Ureter (tissue), 1 donor: Measurements from ENCODE around the gene PRR9. TPM values are rescaled to one million over a fixed set of nuclear protein-coding genes. Genes with fewer than 3 reads are reported as not detected.
"Not testable (repeated sequence)": the region's sequence is repeated elsewhere in the genome, so short reads cannot be mapped to it uniquely, and the experiment has no call there.

Experiments
- DNase-seq: peaks from one replicate; pipeline ENCODE4 v3.0.0-alpha.2; 2020; ENCODE audit warnings: low spot score
- total RNA-seq: library from RNA; stranded (reverse); gene quantifications from one replicate; pipeline ENCODE4 v1.2.4, GENCODE V29; 2023
- donor health status: DM: yes; HTN: yes; CAD: no.

PRR9 gene
- total RNA-seq, 1 donor from 2014 or later: not detected

GRCh38 chr1:153229076-153229829, 11.9 kb downstream of the PRR9 start:
- not testable (repeated sequence) for DNase-seq

GRCh38 chr1:153231363-153231762, 14.0 kb downstream of the PRR9 start:
- no peak for DNase-seq

GRCh38 chr1:153231785-153232184, 14.4 kb downstream of the PRR9 start:
- no peak for DNase-seq

- DNase-seq: no peak
These were observed 15.2 kb downstream of the PRR9 start for GRCh38 chr1:153232553-153232952.

GRCh38 chr1:153233448-153233847, 16.1 kb downstream of the PRR9 start:
- DNase-seq: no peak

- DNase-seq: no peak
These were observed 21.1 kb downstream of the PRR9 start for GRCh38 chr1:153238527-153238926.

- DNase-seq: no peak
These were observed 24.8 kb downstream of the PRR9 start for GRCh38 chr1:153242160-153242559.

GRCh38 chr1:153245466-153245865, 28.1 kb downstream of the PRR9 start:
- no peak for DNase-seq

GRCh38 chr1:153246018-153246417, 28.6 kb downstream of the PRR9 start:
- no peak for DNase-seq

GRCh38 chr1:153246825-153247224, 29.4 kb downstream of the PRR9 start:
- no peak for DNase-seq

- no peak for DNase-seq
These were observed 30.9 kb downstream of the PRR9 start for GRCh38 chr1:153248176-153248879.

- DNase-seq: no peak
These were observed 32.8 kb downstream of the PRR9 start for GRCh38 chr1:153250166-153250565.

GRCh38 chr1:153251087-153251486, 33.7 kb downstream of the PRR9 start:
- DNase-seq: no peak

GRCh38 chr1:153251562-153251961, 34.2 kb downstream of the PRR9 start:
- no peak for DNase-seq

- DNase-seq: no peak
These were observed 34.6 kb downstream of the PRR9 start for GRCh38 chr1:153251988-153252387.

GRCh38 chr1:153253076-153253475, 35.7 kb downstream of the PRR9 start:
- DNase-seq: no peak

- DNase-seq: no peak
These were observed 36.3 kb downstream of the PRR9 start for GRCh38 chr1:153253693-153254092.

GRCh38 chr1:153259387-153259786, 42.0 kb downstream of the PRR9 start, which contains the start of gene LORICRIN:
Gene LORICRIN (plus strand): TSS chr1:153259687. CDS start chr1:153260950, 1,263 bp downstream.
- DNase-seq: no peak

GRCh38 chr1:153260585-153261280, 43.3 kb downstream of the PRR9 start:
- no peak for DNase-seq

GRCh38 chr1:153261281-153262069, 44.1 kb downstream of the PRR9 start:
- DNase-seq: no peak

GRCh38 chr1:153262070-153262366, 44.6 kb downstream of the PRR9 start:
- no peak for DNase-seq
